SK-N-SH (cell line): ENCODE results near the gene ARHGAP44.

ENCODE experiments used
- FOXM1 ChIP-seq: IDR thresholded peaks from 2 replicates; pipeline ENCODE4 v1.4.0; 2012; ENCODE audit warnings: low read depth, mild to moderate bottlenecking
- GABPA ChIP-seq: IDR thresholded peaks from 2 replicates; pipeline ENCODE4 v1.4.0; 2012; ENCODE audit warnings: low read depth, mild to moderate bottlenecking
- JUND ChIP-seq: IDR thresholded peaks from 2 replicates; pipeline ENCODE4 v1.4.0; 2012
- MXI1 ChIP-seq: IDR thresholded peaks from 2 replicates; pipeline ENCODE4 v1.6.1; 2012; ENCODE audit warnings: mild to moderate bottlenecking, low read depth, low read length, improper control_type of control experiment
- NRF1 ChIP-seq: IDR thresholded peaks from 2 replicates; pipeline ENCODE4 v1.6.1; 2012; ENCODE audit warnings: low read depth, mild to moderate bottlenecking, low read length
- POLR2AphosphoS5 ChIP-seq: IDR thresholded peaks from 2 replicates; pipeline ENCODE4 v1.6.1; 2012; ENCODE audit warnings: low read depth, low read length
- RXRA ChIP-seq: IDR thresholded peaks from 2 replicates; pipeline ENCODE4 v1.4.0; 2012; ENCODE audit warnings: low read depth, mild to moderate bottlenecking, borderline replicate concordance
- SIN3A ChIP-seq: IDR thresholded peaks from 2 replicates; pipeline ENCODE4 v1.6.1; 2012; ENCODE audit warnings: low read depth, mild to moderate bottlenecking, low read length, moderate library complexity, borderline replicate concordance
- SMC3 ChIP-seq: IDR thresholded peaks from 2 replicates; pipeline ENCODE4 v1.6.1; 2012; ENCODE audit warnings: low read depth, low read length, improper control_type of control experiment
- YY1 ChIP-seq: IDR thresholded peaks from 2 replicates; pipeline ENCODE4 v1.4.0; 2012; ENCODE audit warnings: low read depth, mild to moderate bottlenecking
- TF ChIP-seq, protein P1 (sequence below): fragments of 200-600 bp; sonication (generic); IDR thresholded peaks from 2 replicates; pipeline ENCODE4 v1.6.1; 2017; ENCODE audit warnings: antibody characterized with exemption, mild to moderate bottlenecking, moderate library complexity
- TF ChIP-seq, protein P2 (sequence below): IDR thresholded peaks from 2 replicates; pipeline ENCODE4 v1.6.1; 2012; ENCODE audit warnings: mild to moderate bottlenecking, low read depth, low read length, moderate library complexity

- TF ChIP-seq GABPA = no peak
- TF ChIP-seq, protein P1, sequence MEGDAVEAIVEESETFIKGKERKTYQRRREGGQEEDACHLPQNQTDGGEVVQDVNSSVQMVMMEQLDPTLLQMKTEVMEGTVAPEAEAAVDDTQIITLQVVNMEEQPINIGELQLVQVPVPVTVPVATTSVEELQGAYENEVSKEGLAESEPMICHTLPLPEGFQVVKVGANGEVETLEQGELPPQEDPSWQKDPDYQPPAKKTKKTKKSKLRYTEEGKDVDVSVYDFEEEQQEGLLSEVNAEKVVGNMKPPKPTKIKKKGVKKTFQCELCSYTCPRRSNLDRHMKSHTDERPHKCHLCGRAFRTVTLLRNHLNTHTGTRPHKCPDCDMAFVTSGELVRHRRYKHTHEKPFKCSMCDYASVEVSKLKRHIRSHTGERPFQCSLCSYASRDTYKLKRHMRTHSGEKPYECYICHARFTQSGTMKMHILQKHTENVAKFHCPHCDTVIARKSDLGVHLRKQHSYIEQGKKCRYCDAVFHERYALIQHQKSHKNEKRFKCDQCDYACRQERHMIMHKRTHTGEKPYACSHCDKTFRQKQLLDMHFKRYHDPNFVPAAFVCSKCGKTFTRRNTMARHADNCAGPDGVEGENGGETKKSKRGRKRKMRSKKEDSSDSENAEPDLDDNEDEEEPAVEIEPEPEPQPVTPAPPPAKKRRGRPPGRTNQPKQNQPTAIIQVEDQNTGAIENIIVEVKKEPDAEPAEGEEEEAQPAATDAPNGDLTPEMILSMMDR = no peak
- no peak for TF ChIP-seq RXRA
- no peak for TF ChIP-seq SIN3A
- TF ChIP-seq JUND = no peak
- no peak for TF ChIP-seq MXI1
- TF ChIP-seq, protein P2, sequence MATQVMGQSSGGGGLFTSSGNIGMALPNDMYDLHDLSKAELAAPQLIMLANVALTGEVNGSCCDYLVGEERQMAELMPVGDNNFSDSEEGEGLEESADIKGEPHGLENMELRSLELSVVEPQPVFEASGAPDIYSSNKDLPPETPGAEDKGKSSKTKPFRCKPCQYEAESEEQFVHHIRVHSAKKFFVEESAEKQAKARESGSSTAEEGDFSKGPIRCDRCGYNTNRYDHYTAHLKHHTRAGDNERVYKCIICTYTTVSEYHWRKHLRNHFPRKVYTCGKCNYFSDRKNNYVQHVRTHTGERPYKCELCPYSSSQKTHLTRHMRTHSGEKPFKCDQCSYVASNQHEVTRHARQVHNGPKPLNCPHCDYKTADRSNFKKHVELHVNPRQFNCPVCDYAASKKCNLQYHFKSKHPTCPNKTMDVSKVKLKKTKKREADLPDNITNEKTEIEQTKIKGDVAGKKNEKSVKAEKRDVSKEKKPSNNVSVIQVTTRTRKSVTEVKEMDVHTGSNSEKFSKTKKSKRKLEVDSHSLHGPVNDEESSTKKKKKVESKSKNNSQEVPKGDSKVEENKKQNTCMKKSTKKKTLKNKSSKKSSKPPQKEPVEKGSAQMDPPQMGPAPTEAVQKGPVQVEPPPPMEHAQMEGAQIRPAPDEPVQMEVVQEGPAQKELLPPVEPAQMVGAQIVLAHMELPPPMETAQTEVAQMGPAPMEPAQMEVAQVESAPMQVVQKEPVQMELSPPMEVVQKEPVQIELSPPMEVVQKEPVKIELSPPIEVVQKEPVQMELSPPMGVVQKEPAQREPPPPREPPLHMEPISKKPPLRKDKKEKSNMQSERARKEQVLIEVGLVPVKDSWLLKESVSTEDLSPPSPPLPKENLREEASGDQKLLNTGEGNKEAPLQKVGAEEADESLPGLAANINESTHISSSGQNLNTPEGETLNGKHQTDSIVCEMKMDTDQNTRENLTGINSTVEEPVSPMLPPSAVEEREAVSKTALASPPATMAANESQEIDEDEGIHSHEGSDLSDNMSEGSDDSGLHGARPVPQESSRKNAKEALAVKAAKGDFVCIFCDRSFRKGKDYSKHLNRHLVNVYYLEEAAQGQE = no peak
- TF ChIP-seq NRF1 = no peak
- TF ChIP-seq SMC3 = no peak
- no peak for TF ChIP-seq POLR2AphosphoS5
- TF ChIP-seq FOXM1 = no peak
- TF ChIP-seq YY1 = no peak
These were observed 163.9 kb downstream of the ARHGAP44 start for GRCh38 chr17:12953156-12953555.
